Measurements from ENCODE around the gene RHOC. TPM values are rescaled to one million over a fixed set of nuclear protein-coding genes. Genes with fewer than 3 reads are reported as not detected.

Gene RHOC
- total and polyA plus RNA-seq, 2 experiments from 2014 or later: 65.4 to 76.7 TPM

- no peaks in the 10 kb centered on the region for H3K36me3 Mint-ChIP-seq (ENCODE audit: low read depth)
- no peak overlapping the region; the same call in 1 of the 2 replicates for H2AFZ ChIP-seq
- peaks cover 7% of the 10 kb centered on the region; the same call in 1 of the 2 replicates for H3K27me3 ChIP-seq (ENCODE audit: insufficient read depth)
- H3K4me1 Mint-ChIP-seq: no peaks in the 10 kb centered on the region
- peaks cover under 1% of the 10 kb centered on the region for H3K27me3 Mint-ChIP-seq (ENCODE audit: insufficient read depth, low read depth, poor library complexity)
- H3K4me3 ChIP-seq: no peak overlapping the region
- no peak overlapping the region for H3K27ac ChIP-seq (ENCODE audit: low read depth)
- TF ChIP-seq REST (IDR thresholded peaks at IDR 0.05; ENCODE audit: unreplicated experiment): no peak
- ATAC-seq (no peak), DNase-seq (ENCODE audit: low spot score) (no peak)
- no peaks in the 10 kb centered on the region for H3K79me2 ChIP-seq (replicated peaks; ENCODE audit: insufficient read depth)
- no peaks in the 10 kb centered on the region for H3K9me2 ChIP-seq (ENCODE audit: insufficient read depth)
- H3K27ac Mint-ChIP-seq: no peak overlapping the region
- no peaks in the 10 kb centered on the region for H3K9me3 Mint-ChIP-seq
- H4K20me1 ChIP-seq (replicated peaks; ENCODE audit: insufficient read depth): no peaks in the 10 kb centered on the region
- no peaks in the 10 kb centered on the region for H3F3A ChIP-seq (replicated peaks; ENCODE audit: low read depth)
- no peak overlapping the region for H3K4me2 ChIP-seq
- 0 out of 2 replicates have a peak, but pooled peaks cover 4% of the 10 kb centered on the region for H3K4me1 ChIP-seq (ENCODE audit: insufficient read depth)
- no peaks in the 10 kb centered on the region for H3K36me3 ChIP-seq (ENCODE audit: insufficient read depth)
- H3K4me3 Mint-ChIP-seq: no peak overlapping the region
These were observed 28.8 kb upstream of the RHOC start for GRCh38 chr1:112735752-112736151.

- no peak overlapping the region for H3K27ac ChIP-seq (ENCODE audit: low read depth)
- no peaks in the 10 kb centered on the region for H3K36me3 Mint-ChIP-seq (ENCODE audit: low read depth)
- no peaks in the 10 kb centered on the region; the same call in 1 of the 2 replicates for H3K27me3 ChIP-seq (ENCODE audit: insufficient read depth)
- no peaks in the 10 kb centered on the region for H4K20me1 ChIP-seq (replicated peaks; ENCODE audit: insufficient read depth)
- no peak overlapping the region for H3K4me3 Mint-ChIP-seq
- no peaks in the 10 kb centered on the region for H3K9me2 ChIP-seq (ENCODE audit: insufficient read depth)
- H3K27me3 Mint-ChIP-seq (ENCODE audit: insufficient read depth, low read depth, poor library complexity): no peaks in the 10 kb centered on the region
- H3K27ac Mint-ChIP-seq: no peak overlapping the region
- no peak for DNase-seq (ENCODE audit: low spot score)
- peaks cover 5% of the 10 kb centered on the region; the same call in 1 of the 3 replicates for H3K9me3 Mint-ChIP-seq
- no peaks in the 10 kb centered on the region for H3K79me2 ChIP-seq (replicated peaks; ENCODE audit: insufficient read depth)
- no peak for ATAC-seq
- H3K4me2 ChIP-seq: no peak overlapping the region
- no peak overlapping the region for H3K4me3 ChIP-seq
- no peaks in the 10 kb centered on the region for H3F3A ChIP-seq (replicated peaks; ENCODE audit: low read depth)
- no peaks in the 10 kb centered on the region for H3K36me3 ChIP-seq (ENCODE audit: insufficient read depth)
- peaks cover 3% of the 10 kb centered on the region; the same call in 2 of the 3 replicates for H3K4me1 Mint-ChIP-seq
- 0 out of 2 replicates have a peak, but pooled peaks cover 4% of the 10 kb centered on the region for H3K4me1 ChIP-seq (ENCODE audit: insufficient read depth)
- no peak overlapping the region for H2AFZ ChIP-seq
- TF ChIP-seq JUNB (IDR thresholded peaks at IDR 0.05; ENCODE audit: unreplicated experiment) (no peak), CREB1 (CRISPR knock-in tag; IDR thresholded peaks at IDR 0.05; ENCODE audit: low read depth) (no peak), NANOG (IDR thresholded peaks at IDR 0.05; ENCODE audit: borderline replicate concordance) (no peak), POLR2AphosphoS5 (IDR thresholded peaks at IDR 0.05; ENCODE audit: low read depth) (no peak), EZH2phosphoT487 (IDR thresholded peaks at IDR 0.05; ENCODE audit: unreplicated experiment) (no peak), REST (IDR thresholded peaks at IDR 0.05; ENCODE audit: unreplicated experiment) (no peak), EZH2 (IDR thresholded peaks at IDR 0.05; ENCODE audit: low read depth, unreplicated experiment) (no peak), ZNF114 (CRISPR knock-in tag; IDR thresholded peaks at IDR 0.05) (no peak), ETS1 (IDR thresholded peaks at IDR 0.05) (no peak), ZNF331 (CRISPR knock-in tag; IDR thresholded peaks at IDR 0.05; ENCODE audit: low read depth) (no peak), CTCF (conservative IDR thresholded peaks at IDR 0.05; ENCODE audit: low read depth in 2 of 2) (no peak), STAT1 (IDR thresholded peaks at IDR 0.05; ENCODE audit: unreplicated experiment) (no peak)
These were observed 24.5 kb upstream of the RHOC start for GRCh38 chr1:112731451-112731850.

Measured in GM23338 (cell line).